Stimulated activated CD4-positive, alpha-beta T cell treated with anti-CD3 and anti-CD28 coated beads, Interleukin-12 subunit alpha, Interleukin-12 subunit beta, amount 100 ng/mL, for 24 hours (primary cell): ENCODE data around the gene TUSC7.

Experiments
- DNase-seq, 2 experiments: peaks; one replicate each; pipeline ENCODE4 v3.0.0-alpha.2; 2020; ENCODE audit warnings: low read depth in 2 of 2

TUSC7 gene

GRCh38 chr3:116709479-116709878 is at the start of gene TUSC7:
TSS of gene TUSC7 (plus strand) at chr3:116709779.
- no peak for DNase-seq

DNA sequence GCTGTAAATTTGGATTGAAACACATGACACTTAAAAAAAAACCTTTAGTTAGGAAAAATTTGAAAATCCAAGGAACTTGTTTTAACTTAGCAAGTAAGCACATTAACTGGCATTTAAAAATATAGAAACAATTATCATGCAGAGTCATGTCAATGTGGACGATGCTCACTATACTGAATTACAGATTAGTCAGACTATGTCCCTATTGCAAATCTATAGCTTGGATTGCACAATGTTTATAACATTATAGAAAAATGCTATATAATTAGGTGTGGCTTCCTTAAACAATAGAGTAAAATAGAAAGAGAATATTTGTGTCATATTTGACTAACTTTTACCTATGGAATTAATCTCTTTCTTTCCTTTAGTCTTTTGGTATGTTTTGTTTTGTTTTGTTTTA is 48.4 kb upstream of the TUSC7 start:
- no peak for DNase-seq

- DNase-seq: no peak
Measured at GRCh38 chr3:116663161-116664110, 46.1 kb upstream of the TUSC7 start.

- DNase-seq: no peak
Measured at GRCh38 chr3:116667324-116667723, 42.3 kb upstream of the TUSC7 start.

DNA sequence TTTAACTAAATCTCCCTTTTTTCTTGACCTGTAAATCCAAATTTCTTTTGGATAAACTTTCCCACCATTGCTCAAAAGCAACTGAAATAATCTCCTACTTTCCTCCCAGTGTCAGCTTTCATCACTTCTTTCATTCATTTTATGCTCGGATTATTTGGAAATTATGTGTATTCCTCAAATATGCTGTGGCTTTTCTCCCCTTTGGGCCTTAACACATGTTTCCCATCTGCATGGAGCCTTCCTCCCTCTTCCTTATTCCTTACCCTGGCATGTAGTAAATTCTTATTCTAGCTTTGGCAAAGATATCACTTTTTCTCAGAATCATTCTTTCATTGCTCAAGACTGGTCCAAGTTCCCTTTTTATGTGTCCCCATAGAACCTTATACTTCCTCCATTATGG is 41.8 kb upstream of the TUSC7 start:
- DNase-seq: no peak

DNA sequence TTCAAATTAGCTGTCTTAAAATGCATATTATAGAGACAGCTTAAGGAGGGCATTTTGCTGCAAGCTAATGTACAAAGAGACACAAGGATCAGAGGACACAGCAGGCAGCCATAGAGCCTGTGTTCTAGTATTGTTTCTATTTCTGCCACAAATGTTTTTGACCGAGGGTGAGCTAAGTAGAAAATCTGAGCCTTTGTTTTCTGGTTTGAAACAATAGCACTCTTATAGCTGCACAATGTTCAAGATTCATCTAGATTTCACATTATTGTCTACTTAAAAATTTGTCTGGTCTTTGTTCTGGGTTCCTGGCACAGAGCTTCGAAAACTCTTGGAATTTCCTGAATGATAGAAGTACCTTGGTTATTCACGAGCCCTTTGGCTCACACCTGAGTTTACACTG is 40.0 kb upstream of the TUSC7 start:
- DNase-seq: no peak

- DNase-seq: no peak
Measured at GRCh38 chr3:116671151-116671550, 38.4 kb upstream of the TUSC7 start.

- DNase-seq: no peak
Measured at GRCh38 chr3:116678853-116679252, 30.7 kb upstream of the TUSC7 start.

DNA sequence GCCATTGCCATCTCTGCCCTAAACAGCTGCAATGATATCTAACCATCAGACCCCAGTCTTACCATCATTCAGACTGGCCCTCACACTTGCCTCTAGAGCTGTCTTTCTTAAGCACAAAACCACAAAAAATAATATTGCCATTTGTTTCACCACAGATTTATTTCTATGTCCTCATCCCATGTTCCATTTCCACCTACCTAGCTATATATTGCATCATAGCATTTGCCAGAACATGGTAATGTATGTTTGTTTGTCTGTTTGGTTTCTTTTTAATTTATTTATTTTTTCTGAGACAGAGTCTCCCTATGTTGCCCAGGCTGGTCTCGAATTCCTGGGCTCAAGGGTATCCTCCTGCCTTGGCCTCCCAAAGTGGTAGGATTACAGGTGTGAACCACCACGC is 18.5 kb upstream of the TUSC7 start:
- DNase-seq: no peak

DNA sequence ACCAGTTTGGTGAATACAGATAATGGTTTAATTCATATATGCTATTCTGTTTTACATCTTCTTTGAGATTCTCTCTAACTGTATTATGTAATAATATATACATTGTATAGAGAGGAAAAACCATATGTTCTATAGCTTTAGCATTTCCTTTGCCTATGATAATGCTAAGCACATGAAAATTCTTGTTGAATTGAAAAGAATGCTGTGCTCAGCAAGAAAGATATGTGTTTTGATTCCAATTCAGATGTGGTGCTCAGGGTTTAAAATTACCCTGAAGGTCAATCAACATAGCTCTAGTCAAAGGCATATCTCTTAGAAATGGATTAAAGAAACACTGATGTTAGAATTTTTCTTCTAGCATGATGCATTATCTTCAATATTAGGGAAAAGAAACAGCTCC is 8.5 kb upstream of the TUSC7 start:
- no peak for DNase-seq

DNA sequence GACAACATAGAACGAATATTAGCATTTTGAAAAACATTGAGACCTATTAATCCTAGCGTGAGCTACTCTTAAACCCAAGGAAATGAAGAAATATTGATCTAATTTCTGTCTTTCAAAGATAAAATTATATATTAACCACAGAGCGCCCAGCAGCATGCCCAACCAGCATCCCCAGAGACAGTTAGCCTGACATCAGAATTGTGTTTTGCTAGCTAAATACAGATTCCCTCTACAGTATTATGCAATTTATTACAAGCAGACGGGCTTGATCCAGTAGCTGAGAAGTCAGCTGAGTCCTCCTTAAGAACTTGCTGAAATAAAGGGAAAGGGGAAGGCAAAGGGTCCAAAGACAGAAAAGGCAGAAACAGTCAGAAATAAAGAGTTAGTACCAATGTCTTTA is 7.2 kb upstream of the TUSC7 start:
- DNase-seq: no peak

GRCh38 chr3:116707531-116707930 is 2.0 kb upstream of the TUSC7 start:
- DNase-seq: no peak

DNA sequence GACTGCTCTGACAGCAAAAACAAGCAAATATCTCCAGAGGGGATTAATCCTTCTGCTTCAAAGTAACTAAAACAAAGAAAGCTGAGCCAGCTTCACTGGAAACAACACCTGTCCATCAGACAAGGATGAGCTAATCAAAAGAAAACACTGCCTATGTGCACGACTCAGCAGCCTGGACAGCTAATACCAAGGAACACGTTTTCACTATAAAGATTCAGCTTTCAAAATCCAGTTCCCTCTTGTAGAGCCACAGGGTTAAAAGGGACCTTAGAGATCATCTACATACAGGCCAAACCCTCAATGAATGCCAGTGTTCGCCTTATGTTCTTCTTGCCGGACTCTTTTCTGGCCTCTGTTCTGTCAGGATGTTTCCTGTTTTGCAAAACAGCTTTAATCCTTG is 6.9 kb downstream of the TUSC7 start:
- no peak for DNase-seq

- DNase-seq: no peak
Measured at GRCh38 chr3:116717566-116717965, 8.0 kb downstream of the TUSC7 start.

GRCh38 chr3:116728454-116728853 is 18.9 kb downstream of the TUSC7 start:
- no peak for DNase-seq

GRCh38 chr3:116734243-116734642 is 24.7 kb downstream of the TUSC7 start:
- no peak for DNase-seq

DNA sequence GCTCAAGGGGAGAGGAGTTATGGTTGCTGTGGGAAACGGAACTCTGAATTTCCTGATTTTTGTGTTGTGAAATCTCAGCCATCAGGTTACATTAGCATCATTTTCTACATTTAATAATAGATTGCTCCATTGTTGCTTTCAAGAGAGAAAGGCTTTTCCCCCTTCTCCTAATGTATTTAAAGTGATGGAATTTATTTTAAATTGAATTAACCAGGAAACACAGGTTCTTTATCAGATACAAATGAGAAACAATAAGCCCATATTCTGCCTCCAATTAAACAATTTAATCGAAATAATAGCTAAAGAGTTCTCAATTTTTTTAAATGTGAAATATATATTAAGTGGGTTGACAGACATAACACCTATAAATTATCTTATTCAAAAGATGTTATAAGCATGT is 30.1 kb downstream of the TUSC7 start:
- no peak for DNase-seq

GRCh38 chr3:116740293-116740692 is 30.7 kb downstream of the TUSC7 start:
- no peak for DNase-seq

GRCh38 chr3:116741467-116741866 is 31.9 kb downstream of the TUSC7 start:
- DNase-seq: no peak

DNA sequence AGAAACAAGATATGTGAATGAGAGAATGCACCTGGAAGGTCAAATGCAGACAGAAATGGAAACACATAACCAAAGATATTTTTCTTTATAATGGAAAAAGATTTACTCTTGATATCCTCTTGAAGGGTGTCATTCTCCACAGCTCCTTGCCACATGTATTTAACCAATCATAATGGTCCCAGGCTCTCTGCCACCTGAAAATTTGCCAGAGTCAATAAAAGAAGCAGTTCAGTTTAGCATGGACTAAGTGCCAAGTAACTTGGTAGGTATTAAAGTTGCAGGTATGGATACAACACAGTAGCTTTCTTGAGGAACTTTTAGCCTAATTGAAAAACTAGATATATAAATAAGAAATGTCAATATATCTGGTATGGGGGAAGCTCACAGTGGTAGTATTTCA is 33.5 kb downstream of the TUSC7 start:
- DNase-seq: no peak

GRCh38 chr3:116749388-116749787 is 39.8 kb downstream of the TUSC7 start:
- DNase-seq: no peak

DNA sequence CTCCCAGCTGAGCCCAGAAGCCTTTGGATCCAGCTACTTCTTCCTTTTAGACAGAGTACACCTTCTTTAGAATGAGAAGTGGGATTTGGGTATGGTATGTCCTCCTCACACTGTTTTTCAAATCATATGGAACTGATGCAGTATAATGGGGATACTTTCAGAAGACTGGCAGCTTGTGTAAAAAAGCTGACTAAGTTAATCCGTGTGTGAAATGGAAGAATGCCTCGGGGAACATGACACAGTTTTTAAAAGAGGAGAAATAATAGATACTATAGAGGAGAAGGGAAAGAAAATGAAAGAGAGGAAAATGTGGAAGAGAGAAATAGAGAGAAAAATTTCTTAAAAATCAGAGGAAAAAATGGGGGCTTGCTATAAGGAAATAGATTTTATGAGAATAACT is 47.7 kb downstream of the TUSC7 start:
- DNase-seq: no peak

DNA sequence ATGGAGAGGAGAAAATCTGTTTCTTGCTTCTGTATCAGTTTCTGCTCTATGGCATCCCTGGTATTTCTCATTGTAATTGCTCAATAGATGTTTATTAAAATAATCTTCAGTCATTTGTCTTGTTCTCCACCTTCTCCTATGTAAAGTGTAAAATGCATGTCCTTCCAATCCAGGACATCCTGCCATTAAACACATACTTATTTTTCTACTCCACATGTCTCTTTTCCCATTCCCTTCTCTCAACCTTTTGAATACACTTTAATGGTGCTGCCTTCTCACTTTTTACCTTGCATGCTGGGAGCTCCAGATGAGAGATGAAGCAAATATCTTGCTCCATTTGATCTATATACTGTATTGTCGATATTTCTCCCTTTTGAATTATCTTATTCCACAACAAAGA is 49.7 kb downstream of the TUSC7 start:
- no peak for DNase-seq
